Measurements from ENCODE around the gene RPS6KL1.

RPS6KL1 gene

DNA sequence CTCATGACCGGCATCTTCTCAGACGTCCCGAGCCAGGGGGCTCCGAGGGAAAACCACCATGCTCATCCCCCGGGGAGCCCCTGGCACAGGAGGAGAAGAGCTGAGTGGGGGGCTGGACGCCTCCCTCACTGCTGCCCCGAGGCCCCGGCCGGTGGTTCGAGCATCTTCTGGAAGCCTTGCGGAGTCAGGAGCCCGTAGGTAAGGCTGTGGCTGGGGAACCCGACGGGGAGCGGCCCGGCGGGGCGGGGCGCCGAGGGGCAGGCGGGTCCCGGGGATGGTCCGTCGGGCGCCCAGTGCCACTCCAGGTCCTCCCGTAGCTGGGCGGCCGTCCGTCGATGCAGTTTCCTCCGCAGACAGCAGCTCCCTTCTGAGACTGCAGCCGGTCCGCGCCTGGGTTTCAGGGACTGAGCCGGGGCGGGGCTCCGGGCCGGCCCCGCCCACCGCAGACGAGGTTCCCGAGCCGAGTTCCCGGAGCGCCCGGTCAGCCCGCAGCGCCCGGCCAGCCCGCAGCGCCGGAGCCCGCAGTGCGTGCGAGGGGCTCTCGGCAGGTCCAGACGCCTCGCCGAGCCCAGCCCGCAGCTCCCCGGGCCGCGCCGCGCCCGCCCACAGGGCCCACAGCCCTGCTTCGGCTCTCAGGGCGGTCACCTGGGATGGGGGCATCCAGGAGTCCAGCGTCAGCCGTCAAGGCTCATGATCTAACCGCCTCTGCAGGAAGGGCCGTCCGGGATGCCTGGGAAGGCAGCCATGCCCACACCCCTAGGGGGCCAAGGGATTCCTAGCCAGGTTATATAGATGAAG lies 32.4 kb upstream of the RPS6KL1 start, which contains the start of gene PGF:
TSS of gene PGF (minus strand) at position 369 of the 798 bp plus-strand sequence. CDS start at position 14, 355 bp downstream.
- H3K36me3 ChIP-seq (ENCODE audit: control insufficient read depth in 2 of 2, insufficient read depth in 1 of 2, low read length in 2 of 2): peaks cover 0 to 23% of the 10 kb centered on the region in 2 experiments; a peak in 1 of 3 replicates
- ChIA-PET CTCF (interaction anchor here (1.0 to 3.0 kb wide), 3 partner anchors 10 to 20 kb away, joined by 4 to 15 read pairs (median 7); no protein-coding TSS in a partner anchor), POLR2A (interaction anchor here (1.0 to 1.6 kb wide), 6 partner anchors 10 to 114 kb away, joined by 3 to 6 read pairs (median 4); partner anchors contain the start of genes ACYP1, EIF2B2 and ZC2HC1C)
- TF ChIP-seq ZNF223 (tag by site-specific recombination; IDR thresholded peaks at IDR 0.05) (no peak), ZNF394 (tag by site-specific recombination; IDR thresholded peaks at IDR 0.05; ENCODE audit: borderline replicate concordance) (no peak), ZBTB21 (tag by site-specific recombination; IDR thresholded peaks at IDR 0.05) (no peak), SP7 (tag by site-specific recombination; IDR thresholded peaks at IDR 0.05) (peak; percentile 32; the same call in 1 of the 2 replicates), ZNF248 (tag by site-specific recombination; IDR thresholded peaks at IDR 0.05) (no peak), ZXDB (tag by site-specific recombination; IDR thresholded peaks at IDR 0.05) (peak; percentile 42; the same call in 1 of the 2 replicates), ZEB2 (tag by site-specific recombination; IDR thresholded peaks at IDR 0.05) (no peak), SP2 (tag by site-specific recombination; IDR thresholded peaks at IDR 0.05) (peak; percentile 63), ZNF2 (tag by site-specific recombination; IDR thresholded peaks at IDR 0.05) (no peak), KLF9 (tag by site-specific recombination; IDR thresholded peaks at IDR 0.05; ENCODE audit: low read depth) (peak; percentile 65), ZBTB48 (tag by site-specific recombination; IDR thresholded peaks at IDR 0.05) (peak; percentile 22; the same call in 1 of the 2 replicates), ZIC2 (tag by site-specific recombination; IDR thresholded peaks at IDR 0.05) (peak; percentile 77), ZNF266 (tag by site-specific recombination; IDR thresholded peaks at IDR 0.05; ENCODE audit: low read depth) (no peak), ZNF391 (tag by site-specific recombination; IDR thresholded peaks at IDR 0.05; ENCODE audit: borderline replicate concordance, low read depth) (0 out of 2 replicates have a peak, but pooled peaks have one; percentile 35), GLIS2 (tag by site-specific recombination; IDR thresholded peaks at IDR 0.05) (peak; percentile 81), ZNF830 (tag by site-specific recombination; IDR thresholded peaks at IDR 0.05; ENCODE audit: low read depth) (no peak), ZNF777 (tag by site-specific recombination; IDR thresholded peaks at IDR 0.05; ENCODE audit: borderline replicate concordance) (peak; percentile 87), ZNF76 (tag by site-specific recombination; IDR thresholded peaks at IDR 0.05; ENCODE audit: borderline replicate concordance, low read depth) (no peak), SP3 (tag by site-specific recombination; IDR thresholded peaks at IDR 0.05) (peak; percentile 50), ZBTB8A (tag by site-specific recombination; IDR thresholded peaks at IDR 0.05) (peak; percentile 76), ZNF426 (tag by site-specific recombination; IDR thresholded peaks at IDR 0.05) (no peak), ZBTB20 (tag by site-specific recombination; IDR thresholded peaks at IDR 0.05) (0 out of 2 replicates have a peak, but pooled peaks have one; percentile 12), GLIS1 (tag by site-specific recombination; IDR thresholded peaks at IDR 0.05) (peak; percentile 90), ZNF629 (tag by site-specific recombination; IDR thresholded peaks at IDR 0.05) (no peak), RBAK (tag by site-specific recombination; IDR thresholded peaks at IDR 0.05) (no peak)
- TF ChIP-seq, protein P1, sequence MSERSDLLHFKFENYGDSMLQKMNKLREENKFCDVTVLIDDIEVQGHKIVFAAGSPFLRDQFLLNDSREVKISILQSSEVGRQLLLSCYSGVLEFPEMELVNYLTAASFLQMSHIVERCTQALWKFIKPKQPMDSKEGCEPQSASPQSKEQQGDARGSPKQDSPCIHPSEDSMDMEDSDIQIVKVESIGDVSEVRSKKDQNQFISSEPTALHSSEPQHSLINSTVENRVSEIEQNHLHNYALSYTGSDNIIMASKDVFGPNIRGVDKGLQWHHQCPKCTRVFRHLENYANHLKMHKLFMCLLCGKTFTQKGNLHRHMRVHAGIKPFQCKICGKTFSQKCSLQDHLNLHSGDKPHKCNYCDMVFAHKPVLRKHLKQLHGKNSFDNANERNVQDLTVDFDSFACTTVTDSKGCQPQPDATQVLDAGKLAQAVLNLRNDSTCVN (tag by site-specific recombination; optimal IDR thresholded peaks at IDR 0.05): peak; percentile 21
- TF ChIP-seq, protein P2, sequence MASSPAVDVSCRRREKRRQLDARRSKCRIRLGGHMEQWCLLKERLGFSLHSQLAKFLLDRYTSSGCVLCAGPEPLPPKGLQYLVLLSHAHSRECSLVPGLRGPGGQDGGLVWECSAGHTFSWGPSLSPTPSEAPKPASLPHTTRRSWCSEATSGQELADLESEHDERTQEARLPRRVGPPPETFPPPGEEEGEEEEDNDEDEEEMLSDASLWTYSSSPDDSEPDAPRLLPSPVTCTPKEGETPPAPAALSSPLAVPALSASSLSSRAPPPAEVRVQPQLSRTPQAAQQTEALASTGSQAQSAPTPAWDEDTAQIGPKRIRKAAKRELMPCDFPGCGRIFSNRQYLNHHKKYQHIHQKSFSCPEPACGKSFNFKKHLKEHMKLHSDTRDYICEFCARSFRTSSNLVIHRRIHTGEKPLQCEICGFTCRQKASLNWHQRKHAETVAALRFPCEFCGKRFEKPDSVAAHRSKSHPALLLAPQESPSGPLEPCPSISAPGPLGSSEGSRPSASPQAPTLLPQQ (tag by site-specific recombination; IDR thresholded peaks at IDR 0.05): 0 out of 2 replicates have a peak, but pooled peaks have one; percentile 27
- TF ChIP-seq, protein P3, sequence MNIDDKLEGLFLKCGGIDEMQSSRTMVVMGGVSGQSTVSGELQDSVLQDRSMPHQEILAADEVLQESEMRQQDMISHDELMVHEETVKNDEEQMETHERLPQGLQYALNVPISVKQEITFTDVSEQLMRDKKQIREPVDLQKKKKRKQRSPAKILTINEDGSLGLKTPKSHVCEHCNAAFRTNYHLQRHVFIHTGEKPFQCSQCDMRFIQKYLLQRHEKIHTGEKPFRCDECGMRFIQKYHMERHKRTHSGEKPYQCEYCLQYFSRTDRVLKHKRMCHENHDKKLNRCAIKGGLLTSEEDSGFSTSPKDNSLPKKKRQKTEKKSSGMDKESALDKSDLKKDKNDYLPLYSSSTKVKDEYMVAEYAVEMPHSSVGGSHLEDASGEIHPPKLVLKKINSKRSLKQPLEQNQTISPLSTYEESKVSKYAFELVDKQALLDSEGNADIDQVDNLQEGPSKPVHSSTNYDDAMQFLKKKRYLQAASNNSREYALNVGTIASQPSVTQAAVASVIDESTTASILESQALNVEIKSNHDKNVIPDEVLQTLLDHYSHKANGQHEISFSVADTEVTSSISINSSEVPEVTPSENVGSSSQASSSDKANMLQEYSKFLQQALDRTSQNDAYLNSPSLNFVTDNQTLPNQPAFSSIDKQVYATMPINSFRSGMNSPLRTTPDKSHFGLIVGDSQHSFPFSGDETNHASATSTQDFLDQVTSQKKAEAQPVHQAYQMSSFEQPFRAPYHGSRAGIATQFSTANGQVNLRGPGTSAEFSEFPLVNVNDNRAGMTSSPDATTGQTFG (tag by site-specific recombination; IDR thresholded peaks at IDR 0.05; ENCODE audit: borderline replicate concordance): no peak
- TF ChIP-seq, protein P4, sequence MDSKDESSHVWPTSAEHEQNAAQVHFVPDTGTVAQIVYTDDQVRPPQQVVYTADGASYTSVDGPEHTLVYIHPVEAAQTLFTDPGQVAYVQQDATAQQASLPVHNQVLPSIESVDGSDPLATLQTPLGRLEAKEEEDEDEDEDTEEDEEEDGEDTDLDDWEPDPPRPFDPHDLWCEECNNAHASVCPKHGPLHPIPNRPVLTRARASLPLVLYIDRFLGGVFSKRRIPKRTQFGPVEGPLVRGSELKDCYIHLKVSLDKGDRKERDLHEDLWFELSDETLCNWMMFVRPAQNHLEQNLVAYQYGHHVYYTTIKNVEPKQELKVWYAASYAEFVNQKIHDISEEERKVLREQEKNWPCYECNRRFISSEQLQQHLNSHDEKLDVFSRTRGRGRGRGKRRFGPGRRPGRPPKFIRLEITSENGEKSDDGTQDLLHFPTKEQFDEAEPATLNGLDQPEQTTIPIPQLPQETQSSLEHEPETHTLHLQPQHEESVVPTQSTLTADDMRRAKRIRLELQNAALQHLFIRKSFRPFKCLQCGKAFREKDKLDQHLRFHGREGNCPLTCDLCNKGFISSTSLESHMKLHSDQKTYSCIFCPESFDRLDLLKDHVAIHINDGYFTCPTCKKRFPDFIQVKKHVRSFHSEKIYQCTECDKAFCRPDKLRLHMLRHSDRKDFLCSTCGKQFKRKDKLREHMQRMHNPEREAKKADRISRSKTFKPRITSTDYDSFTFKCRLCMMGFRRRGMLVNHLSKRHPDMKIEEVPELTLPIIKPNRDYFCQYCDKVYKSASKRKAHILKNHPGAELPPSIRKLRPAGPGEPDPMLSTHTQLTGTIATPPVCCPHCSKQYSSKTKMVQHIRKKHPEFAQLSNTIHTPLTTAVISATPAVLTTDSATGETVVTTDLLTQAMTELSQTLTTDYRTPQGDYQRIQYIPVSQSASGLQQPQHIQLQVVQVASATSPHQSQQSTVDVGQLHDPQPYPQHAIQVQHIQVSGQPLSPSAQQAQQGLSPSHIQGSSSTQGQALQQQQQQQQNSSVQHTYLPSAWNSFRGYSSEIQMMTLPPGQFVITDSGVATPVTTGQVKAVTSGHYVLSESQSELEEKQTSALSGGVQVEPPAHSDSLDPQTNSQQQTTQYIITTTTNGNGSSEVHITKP (tag by site-specific recombination; IDR thresholded peaks at IDR 0.05): peak; percentile 71
- no peaks in the 10 kb centered on the region for H3K9me3 ChIP-seq (ENCODE audit: control insufficient read depth, insufficient read depth, low read depth, low read length)
- H3K27ac ChIP-seq (ENCODE audit: extremely low read depth, low read depth, low read length): peak within 1 kb of the TSS; percentile 49; the same call in 1 of the 2 replicates
- peaks cover 24% of the 10 kb centered on the region for H3K4me1 ChIP-seq (ENCODE audit: control insufficient read depth, insufficient read depth, low read length)
- H3K4me3 ChIP-seq (ENCODE audit: low read depth, low read length): peak within 1 kb of the TSS; percentile 29
